Measurements from ENCODE around the gene STK4. TPM values are rescaled to one million over a fixed set of nuclear protein-coding genes. Genes with fewer than 3 reads are reported as not detected.
A peak's percentile ranks its signal among the peaks of the same experiment; 100 is the strongest.

The STK4 gene
- total and polyA plus RNA-seq, 2 experiments from 2014 or later = 16.0 to 19.1 TPM

DNA sequence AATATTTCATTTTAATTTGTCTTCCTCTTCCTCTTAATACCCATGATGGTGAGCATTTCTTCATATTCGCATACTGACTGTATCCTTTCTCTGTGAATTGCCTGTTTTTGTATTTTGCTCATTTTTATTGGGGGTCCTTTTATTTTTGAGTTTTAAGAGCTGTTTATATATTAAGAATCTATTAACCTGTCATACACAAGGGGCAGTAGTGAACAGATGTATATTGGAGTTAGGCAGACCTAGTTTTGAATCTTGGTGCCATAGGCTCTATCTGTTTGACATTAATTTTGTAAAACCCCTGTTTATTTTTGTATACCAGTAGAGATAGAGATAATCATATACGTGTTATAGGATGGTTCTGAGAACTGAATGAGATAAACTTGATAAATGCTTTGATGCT lies 151.7 kb downstream of the STK4 start:
- Histone ChIP-seq H3K4me1 (ENCODE audit: low read depth) (no peaks in the 10 kb centered on the region), H3K36me3 (no peaks in the 10 kb centered on the region)
- peak; percentile 23 for TF ChIP-seq CTCF (IDR thresholded peaks at IDR 0.05; ENCODE audit: low read depth, low read length)

GRCh38 chr20:45119556-45120266 lies 153.4 kb downstream of the STK4 start:
- Histone ChIP-seq H3K9me3 (ENCODE audit: low read depth) (no peaks in the 10 kb centered on the region), H3K4me1 (ENCODE audit: low read depth) (no peaks in the 10 kb centered on the region), H3K27me3 (no peaks in the 10 kb centered on the region), H3K27ac (no peak overlapping the region), H3K36me3 (no peaks in the 10 kb centered on the region), H3K4me3 (no peak overlapping the region)
- no peak for DNase-seq (ENCODE audit: low read depth in 1 of 2, low spot score in 1 of 2)
- no peak for TF ChIP-seq CTCF (IDR thresholded peaks at IDR 0.05; ENCODE audit: low read depth, low read length)

More for the DNA sequence above, 151.7 kb downstream of the STK4 start:
- Histone ChIP-seq H3K27me3 (no peaks in the 10 kb centered on the region), H3K9me3 (ENCODE audit: low read depth) (no peaks in the 10 kb centered on the region), H3K27ac (no peak overlapping the region), H3K4me3 (no peak overlapping the region)
- DNase-seq (ENCODE audit: low read depth in 1 of 2, low spot score in 1 of 2) = no peak

GRCh38 chr20:45121388-45121787 lies 155.1 kb downstream of the STK4 start:
- Histone ChIP-seq H3K27me3 (no peaks in the 10 kb centered on the region), H3K27ac (no peak overlapping the region), H3K36me3 (no peaks in the 10 kb centered on the region), H3K4me1 (ENCODE audit: low read depth) (no peaks in the 10 kb centered on the region), H3K4me3 (no peak overlapping the region), H3K9me3 (ENCODE audit: low read depth) (no peaks in the 10 kb centered on the region)
- TF ChIP-seq CTCF (IDR thresholded peaks at IDR 0.05; ENCODE audit: low read depth, low read length) = no peak
- no peak for DNase-seq (ENCODE audit: low read depth in 1 of 2, low spot score in 1 of 2)

- H3K4me3 ChIP-seq = no peak within 1 kb of the TSS
- no peak for DNase-seq (ENCODE audit: low read depth in 1 of 2, low spot score in 1 of 2)
- H3K36me3 ChIP-seq = no peaks in the 10 kb centered on the region
- H3K4me1 ChIP-seq (ENCODE audit: low read depth) = no peaks in the 10 kb centered on the region
- no peaks in the 10 kb centered on the region for H3K27me3 ChIP-seq
- H3K27ac ChIP-seq = no peak within 1 kb of the TSS
- no peaks in the 10 kb centered on the region for H3K9me3 ChIP-seq (ENCODE audit: low read depth)
- no peak for TF ChIP-seq CTCF (IDR thresholded peaks at IDR 0.05; ENCODE audit: low read depth, low read length)
Observed at GRCh38 chr20:45124365-45124764, 158.1 kb downstream of the STK4 start, which contains the start of gene WFDC12. Gene WFDC12 (minus strand): TSS chr20:45124465. CDS start chr20:45124447, 18 bp downstream.

DNA sequence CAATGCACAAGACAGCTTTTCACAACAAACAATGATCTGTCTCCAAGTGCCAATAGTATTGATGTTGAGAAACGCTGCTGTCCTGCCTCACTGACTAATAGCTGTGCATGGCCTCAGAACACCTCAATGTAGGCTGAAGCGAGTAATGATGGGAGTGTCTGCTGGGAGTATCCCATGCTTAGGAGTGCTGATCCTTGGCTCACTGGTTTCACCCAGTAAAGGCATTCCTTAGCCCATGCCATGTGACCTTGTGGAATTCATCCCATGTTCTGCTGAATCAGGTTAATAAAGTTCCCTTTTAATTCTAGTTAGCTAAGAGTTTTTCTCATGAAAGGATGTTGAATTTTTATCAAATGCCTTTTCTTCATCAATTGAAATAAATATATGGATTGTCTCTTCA lies 161.8 kb downstream of the STK4 start:
- Histone ChIP-seq H3K36me3 (no peaks in the 10 kb centered on the region), H3K27me3 (peaks cover 22% of the 10 kb centered on the region), H3K27ac (no peak overlapping the region), H3K4me3 (no peak overlapping the region), H3K4me1 (ENCODE audit: low read depth) (no peaks in the 10 kb centered on the region), H3K9me3 (ENCODE audit: low read depth) (no peaks in the 10 kb centered on the region)
- TF ChIP-seq CTCF (IDR thresholded peaks at IDR 0.05; ENCODE audit: low read depth, low read length) = no peak
- DNase-seq (ENCODE audit: low read depth in 1 of 2, low spot score in 1 of 2) = no peak

Other genes with a start within 250 kb of the STK4 start
- gene KCNK15, start 220.6 kb upstream of the STK4 start, total RNA-seq = 0.07 TPM in 1 of 2 replicates, not detected in the other
- 0.32 TPM in 1 of 2 replicates, not detected in the other for gene KCNK15, start 220.6 kb upstream of the STK4 start, polyA plus RNA-seq
- 4.3 and 5.3 TPM in 2 replicates for gene RIMS4, start 156.0 kb upstream of the STK4 start, total RNA-seq
- gene RIMS4, start 156.0 kb upstream of the STK4 start, polyA plus RNA-seq = 2.0 and 3.6 TPM in 2 replicates
- gene YWHAB, start 80.8 kb upstream of the STK4 start, total RNA-seq = 66.0 and 66.8 TPM in 2 replicates
- gene YWHAB, start 80.8 kb upstream of the STK4 start, polyA plus RNA-seq = 167 and 242 TPM in 2 replicates
- 15.3 and 36.0 TPM in 2 replicates for gene PABPC1L, start 56.5 kb upstream of the STK4 start, total RNA-seq
- 14.9 and 17.2 TPM in 2 replicates for gene PABPC1L, start 56.5 kb upstream of the STK4 start, polyA plus RNA-seq
- gene TOMM34, start 6.1 kb upstream of the STK4 start, total RNA-seq = 79.2 and 80.0 TPM in 2 replicates
- 107 and 130 TPM in 2 replicates for gene TOMM34, start 6.1 kb upstream of the STK4 start, polyA plus RNA-seq
- gene KCNS1, start 134.6 kb downstream of the STK4 start, total RNA-seq = not detected in 2 replicates
- gene KCNS1, start 134.6 kb downstream of the STK4 start, polyA plus RNA-seq = 0.19 TPM in 1 of 2 replicates, not detected in the other
- gene WFDC5, start 148.7 kb downstream of the STK4 start, total RNA-seq = not detected in 2 replicates
- not detected in 2 replicates for gene WFDC5, start 148.7 kb downstream of the STK4 start, polyA plus RNA-seq
- gene WFDC12, start 158.0 kb downstream of the STK4 start, total RNA-seq = not detected in 2 replicates
- not detected in 2 replicates for gene WFDC12, start 158.0 kb downstream of the STK4 start, polyA plus RNA-seq
- not detected in 2 replicates for gene PI3, start 208.4 kb downstream of the STK4 start, total RNA-seq
- gene PI3, start 208.4 kb downstream of the STK4 start, polyA plus RNA-seq = not detected in 2 replicates
- not detected in 2 replicates for gene SEMG1, start 240.5 kb downstream of the STK4 start, total RNA-seq
- gene SEMG1, start 240.5 kb downstream of the STK4 start, polyA plus RNA-seq = not detected in 2 replicates

Data from cardiac muscle cell (in vitro differentiated cells and primary cell).